ENCODE measurements around the gene TRPV5. TPM values are rescaled to one million over a fixed set of nuclear protein-coding genes. Genes with fewer than 3 reads are reported as not detected.

Gene TRPV5
- total RNA-seq, 1 donor from 2014 or later: not detected

DNA sequence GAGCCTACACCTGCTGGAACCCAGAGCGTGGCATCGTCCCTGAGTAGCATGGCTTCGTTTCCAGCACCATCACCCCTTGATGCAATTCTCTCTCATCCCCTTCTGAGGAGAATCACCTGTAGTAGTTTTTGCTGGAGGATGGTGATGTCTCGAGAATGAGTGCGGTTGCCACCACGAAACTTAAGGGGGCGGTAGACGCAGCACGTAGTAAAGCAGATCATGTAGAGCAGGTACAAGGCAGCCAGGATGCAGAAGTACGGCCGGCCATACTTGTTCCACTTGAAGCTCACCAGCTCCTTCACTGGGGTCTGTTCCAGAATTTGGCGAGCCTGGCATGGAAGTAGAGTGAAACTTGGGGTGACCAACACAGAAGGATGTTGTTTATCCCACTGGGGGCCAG, 8.1 kb downstream of the TRPV5 start:
- Mint-ChIP-seq H3K27ac (ENCODE audit: unreplicated experiment) (no peak overlapping the region), H3K4me3 (ENCODE audit: unreplicated experiment) (no peak overlapping the region), H3K4me1 (ENCODE audit: low read depth) (no peaks in the 10 kb centered on the region), H3K9me3 (ENCODE audit: low read depth) (peaks cover 4% of the 10 kb centered on the region), H3K27me3 (ENCODE audit: low read depth) (peaks cover 10% of the 10 kb centered on the region), H3K36me3 (ENCODE audit: low read depth) (no peaks in the 10 kb centered on the region)
- no peak for DNase-seq (ENCODE audit: low spot score)
- TF ChIP-seq, protein P1, sequence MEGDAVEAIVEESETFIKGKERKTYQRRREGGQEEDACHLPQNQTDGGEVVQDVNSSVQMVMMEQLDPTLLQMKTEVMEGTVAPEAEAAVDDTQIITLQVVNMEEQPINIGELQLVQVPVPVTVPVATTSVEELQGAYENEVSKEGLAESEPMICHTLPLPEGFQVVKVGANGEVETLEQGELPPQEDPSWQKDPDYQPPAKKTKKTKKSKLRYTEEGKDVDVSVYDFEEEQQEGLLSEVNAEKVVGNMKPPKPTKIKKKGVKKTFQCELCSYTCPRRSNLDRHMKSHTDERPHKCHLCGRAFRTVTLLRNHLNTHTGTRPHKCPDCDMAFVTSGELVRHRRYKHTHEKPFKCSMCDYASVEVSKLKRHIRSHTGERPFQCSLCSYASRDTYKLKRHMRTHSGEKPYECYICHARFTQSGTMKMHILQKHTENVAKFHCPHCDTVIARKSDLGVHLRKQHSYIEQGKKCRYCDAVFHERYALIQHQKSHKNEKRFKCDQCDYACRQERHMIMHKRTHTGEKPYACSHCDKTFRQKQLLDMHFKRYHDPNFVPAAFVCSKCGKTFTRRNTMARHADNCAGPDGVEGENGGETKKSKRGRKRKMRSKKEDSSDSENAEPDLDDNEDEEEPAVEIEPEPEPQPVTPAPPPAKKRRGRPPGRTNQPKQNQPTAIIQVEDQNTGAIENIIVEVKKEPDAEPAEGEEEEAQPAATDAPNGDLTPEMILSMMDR (IDR thresholded peaks at IDR 0.05): no peak

DNA sequence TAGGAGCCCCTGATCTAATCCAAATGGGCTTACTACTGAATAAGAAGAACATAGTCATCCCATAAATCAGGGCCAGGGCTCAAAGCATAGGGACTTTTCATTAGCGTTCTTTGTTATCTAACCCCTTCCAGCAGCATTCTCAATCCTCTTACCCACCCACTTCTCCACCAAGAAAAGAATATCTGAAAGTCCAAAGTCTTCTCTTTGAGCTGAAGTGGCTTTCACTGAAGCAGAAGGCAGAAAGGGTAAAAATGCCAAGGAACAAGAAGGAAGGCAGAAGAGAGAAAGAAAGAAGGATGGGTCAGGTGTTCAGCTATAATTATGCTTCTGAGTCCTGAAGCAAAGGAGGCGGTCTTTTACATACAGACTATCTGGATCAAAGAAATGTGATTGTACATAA, 10.2 kb downstream of the TRPV5 start:
- Mint-ChIP-seq H3K4me1 (ENCODE audit: low read depth) (no peaks in the 10 kb centered on the region), H3K36me3 (ENCODE audit: low read depth) (no peaks in the 10 kb centered on the region), H3K27ac (ENCODE audit: unreplicated experiment) (no peak overlapping the region), H3K4me3 (ENCODE audit: unreplicated experiment) (no peak overlapping the region), H3K9me3 (ENCODE audit: low read depth) (no peaks in the 10 kb centered on the region), H3K27me3 (ENCODE audit: low read depth) (peaks cover 10% of the 10 kb centered on the region)
- TF ChIP-seq, protein P1 (IDR thresholded peaks at IDR 0.05): no peak
- DNase-seq (ENCODE audit: low spot score): no peak

DNA sequence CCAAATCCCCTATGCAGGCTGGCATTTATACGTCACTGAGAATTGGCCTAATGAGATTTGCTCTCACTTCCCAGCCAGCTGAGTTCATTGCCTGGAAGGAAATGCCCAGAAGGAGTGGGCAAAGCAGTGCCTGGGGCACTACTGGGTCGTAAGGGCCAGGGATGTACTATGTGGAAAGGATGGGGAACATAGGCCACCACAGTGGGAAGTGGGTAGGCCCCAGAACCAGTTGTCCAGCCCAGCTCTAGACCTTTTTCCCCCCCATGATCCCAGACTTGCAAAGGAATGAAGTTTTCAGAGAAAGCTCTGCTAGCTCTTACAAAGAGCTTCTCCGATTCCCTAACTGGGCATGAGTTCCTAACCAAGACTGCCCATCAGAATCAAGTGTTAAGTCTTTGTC, 13.9 kb downstream of the TRPV5 start:
- no peak overlapping the region for H3K4me3 Mint-ChIP-seq (ENCODE audit: unreplicated experiment)
- H3K9me3 Mint-ChIP-seq (ENCODE audit: low read depth): no peaks in the 10 kb centered on the region
- TF ChIP-seq, protein P1 (IDR thresholded peaks at IDR 0.05): no peak
- H3K27ac Mint-ChIP-seq (ENCODE audit: unreplicated experiment): no peak overlapping the region
- no peaks in the 10 kb centered on the region for H3K36me3 Mint-ChIP-seq (ENCODE audit: low read depth)
- H3K27me3 Mint-ChIP-seq (ENCODE audit: low read depth): peaks cover 5% of the 10 kb centered on the region
- no peak for DNase-seq (ENCODE audit: low spot score)
- H3K4me1 Mint-ChIP-seq (ENCODE audit: low read depth): no peaks in the 10 kb centered on the region

DNA sequence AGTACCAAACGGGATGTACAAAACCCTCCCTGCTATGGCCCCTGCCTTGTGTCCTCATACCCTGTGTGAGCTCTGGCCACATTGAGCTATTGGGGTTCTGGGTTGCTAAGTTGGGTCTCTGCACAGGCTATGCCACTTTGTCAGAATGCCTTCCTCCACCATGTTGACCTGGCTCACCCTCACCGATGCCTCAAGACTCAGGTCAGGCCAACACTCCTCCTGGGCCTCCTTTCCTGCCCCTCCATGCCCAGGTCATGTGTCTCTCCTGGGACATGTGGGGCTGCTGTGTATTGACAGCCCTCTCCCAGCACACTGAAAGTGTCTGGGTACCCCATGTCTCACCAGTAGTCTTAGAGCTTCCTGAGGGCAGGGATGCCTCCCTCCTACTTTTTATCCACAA, 14.6 kb downstream of the TRPV5 start:
- no peak overlapping the region for H3K4me3 Mint-ChIP-seq (ENCODE audit: unreplicated experiment)
- no peaks in the 10 kb centered on the region for H3K36me3 Mint-ChIP-seq (ENCODE audit: low read depth)
- DNase-seq (ENCODE audit: low spot score): no peak
- H3K27ac Mint-ChIP-seq (ENCODE audit: unreplicated experiment): no peak overlapping the region
- H3K4me1 Mint-ChIP-seq (ENCODE audit: low read depth): no peaks in the 10 kb centered on the region
- peaks cover 5% of the 10 kb centered on the region for H3K27me3 Mint-ChIP-seq (ENCODE audit: low read depth)
- TF ChIP-seq, protein P1 (IDR thresholded peaks at IDR 0.05): no peak
- H3K9me3 Mint-ChIP-seq (ENCODE audit: low read depth): no peaks in the 10 kb centered on the region

DNA sequence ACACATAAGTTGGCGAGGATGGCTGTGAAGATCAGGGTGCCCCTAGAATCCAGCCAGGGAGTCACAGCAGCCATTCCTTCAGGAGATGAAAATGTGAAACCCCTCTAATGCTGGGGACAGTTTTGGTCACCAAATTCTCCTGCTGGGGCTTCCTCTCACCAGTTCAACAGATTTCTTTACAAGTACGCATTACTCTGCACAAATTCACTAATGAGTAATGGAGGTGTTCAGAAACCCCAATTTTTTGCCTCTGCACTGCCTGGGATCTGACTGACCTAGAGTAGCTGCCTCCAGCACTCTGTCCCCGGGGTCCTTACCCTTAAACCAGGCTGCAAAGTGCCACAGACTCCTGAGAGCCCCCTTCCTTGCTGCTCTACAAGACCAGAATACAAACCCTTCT, 16.1 kb downstream of the TRPV5 start:
- Mint-ChIP-seq H3K27me3 (ENCODE audit: low read depth) (peaks cover 5% of the 10 kb centered on the region), H3K9me3 (ENCODE audit: low read depth) (no peaks in the 10 kb centered on the region), H3K36me3 (ENCODE audit: low read depth) (no peaks in the 10 kb centered on the region), H3K27ac (ENCODE audit: unreplicated experiment) (no peak overlapping the region), H3K4me1 (ENCODE audit: low read depth) (no peaks in the 10 kb centered on the region), H3K4me3 (ENCODE audit: unreplicated experiment) (no peak overlapping the region)
- DNase-seq (ENCODE audit: low spot score): no peak
- TF ChIP-seq, protein P1 (IDR thresholded peaks at IDR 0.05): no peak
